ENCODE measurements around the gene INKA2.

Gene INKA2

GRCh38 chr1:111737216-111738132, 1.7 kb downstream of the INKA2 start:
- Histone ChIP-seq H3K27ac (no peak overlapping the region), H3K9ac (ENCODE audit: insufficient read length) (no peak overlapping the region)

DNA sequence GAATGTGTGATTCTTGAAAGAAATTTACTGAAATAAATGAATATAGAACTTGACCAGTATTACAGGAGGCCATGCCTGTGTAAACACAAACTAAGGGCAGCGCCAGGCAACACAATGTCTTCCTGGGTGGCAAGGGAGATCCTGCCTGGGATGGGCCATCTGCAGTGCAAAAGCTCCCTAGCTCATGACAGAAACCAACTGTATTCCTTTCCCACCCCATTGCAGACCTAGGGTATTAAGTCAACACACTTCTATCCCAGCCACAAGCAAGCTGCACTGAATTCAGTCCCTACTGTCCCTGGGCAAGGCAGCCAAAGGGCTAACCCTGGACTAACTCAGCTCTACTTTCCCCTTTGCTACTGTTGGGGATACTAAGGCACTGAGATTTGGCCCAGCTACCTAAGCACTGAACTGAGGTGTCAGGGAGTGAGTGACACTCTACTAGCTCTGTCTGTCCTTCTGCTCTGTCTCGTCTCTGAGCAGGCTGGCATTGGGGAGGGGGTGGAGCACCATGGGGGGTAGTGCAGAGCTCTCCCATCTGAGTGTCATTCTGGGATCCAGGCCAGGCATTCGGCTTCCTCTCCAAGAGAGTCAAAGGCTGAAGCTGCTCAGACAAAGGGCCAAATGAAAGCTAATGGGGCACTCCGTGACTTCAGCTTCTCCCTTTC, 2.5 kb downstream of the INKA2 start:
- TF ChIP-seq FOXP2 (optimal IDR thresholded peaks at IDR 0.05; ENCODE audit: control extremely low read depth, extremely low read length, insufficient read depth) = no peak
- TF ChIP-seq POLR2AphosphoS5 (IDR thresholded peaks at IDR 0.05; ENCODE audit: borderline replicate concordance, low read depth, low read length) = no peak
- no peak for TF ChIP-seq EZH2 (IDR thresholded peaks at IDR 0.05)
- H3K9ac ChIP-seq (ENCODE audit: insufficient read length) = no peak overlapping the region
- no peak overlapping the region for H3K4me3 ChIP-seq
- no peak overlapping the region for H3K27ac ChIP-seq
- no peaks in the 10 kb centered on the region for H3K9me3 ChIP-seq (ENCODE audit: low read depth, low read length)
- no peak for DNase-seq (ENCODE audit: low read depth, low spot score)
- no peaks in the 10 kb centered on the region for H3K36me3 ChIP-seq (ENCODE audit: insufficient read depth, low read length)

More at GRCh38 chr1:111737216-111738132, 1.7 kb downstream of the INKA2 start:
- Histone ChIP-seq H3K4me3 (peak overlapping the region; percentile 89), H3K9me3 (ENCODE audit: low read depth, low read length) (no peaks in the 10 kb centered on the region), H3K36me3 (ENCODE audit: insufficient read depth, low read length) (no peaks in the 10 kb centered on the region)
- TF ChIP-seq POLR2AphosphoS5 (IDR thresholded peaks at IDR 0.05; ENCODE audit: borderline replicate concordance, low read depth, low read length) (no peak), FOXP2 (optimal IDR thresholded peaks at IDR 0.05; ENCODE audit: control extremely low read depth, extremely low read length, insufficient read depth) (no peak), EZH2 (IDR thresholded peaks at IDR 0.05) (no peak)
- DNase-seq (ENCODE audit: low read depth, low spot score) = no peak

- no peak overlapping the region for H3K9ac ChIP-seq (ENCODE audit: insufficient read length)
- no peak overlapping the region for H3K4me3 ChIP-seq
- H3K27ac ChIP-seq = no peak overlapping the region
- no peaks in the 10 kb centered on the region for H3K9me3 ChIP-seq (ENCODE audit: low read depth, low read length)
- TF ChIP-seq POLR2AphosphoS5 (IDR thresholded peaks at IDR 0.05; ENCODE audit: borderline replicate concordance, low read depth, low read length) = no peak
- no peak for TF ChIP-seq FOXP2 (optimal IDR thresholded peaks at IDR 0.05; ENCODE audit: control extremely low read depth, extremely low read length, insufficient read depth)
- no peak for TF ChIP-seq EZH2 (IDR thresholded peaks at IDR 0.05)
- no peaks in the 10 kb centered on the region for H3K36me3 ChIP-seq (ENCODE audit: insufficient read depth, low read length)
- no peak for DNase-seq (ENCODE audit: low read depth, low spot score)
Measured at GRCh38 chr1:111735858-111736544, 3.2 kb downstream of the INKA2 start.

DNA sequence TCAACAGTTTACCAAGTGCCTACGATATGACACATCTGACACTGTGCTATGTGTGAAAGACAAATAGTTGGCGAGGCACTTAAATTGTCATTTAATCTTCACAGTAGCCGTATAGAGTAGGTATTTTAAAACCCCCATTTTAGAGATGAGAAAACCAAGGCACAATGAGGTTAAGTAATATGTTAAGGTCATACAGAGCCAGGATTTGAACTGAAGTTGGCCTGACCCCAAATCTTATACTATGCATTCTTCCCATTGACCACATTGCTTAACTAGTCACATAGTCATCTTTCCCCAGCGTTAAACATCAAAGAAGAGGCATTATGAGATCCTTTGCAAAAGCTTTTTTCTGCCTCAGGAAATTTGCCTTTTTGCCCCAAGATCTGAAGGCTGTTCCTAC, 3.9 kb downstream of the INKA2 start:
- TF ChIP-seq EZH2 (IDR thresholded peaks at IDR 0.05) = no peak
- TF ChIP-seq POLR2AphosphoS5 (IDR thresholded peaks at IDR 0.05; ENCODE audit: borderline replicate concordance, low read depth, low read length) = no peak
- no peak for TF ChIP-seq FOXP2 (optimal IDR thresholded peaks at IDR 0.05; ENCODE audit: control extremely low read depth, extremely low read length, insufficient read depth)
- Histone ChIP-seq H3K36me3 (ENCODE audit: insufficient read depth, low read length) (no peaks in the 10 kb centered on the region), H3K4me3 (no peak overlapping the region), H3K27ac (no peak overlapping the region), H3K9me3 (ENCODE audit: low read depth, low read length) (no peaks in the 10 kb centered on the region), H3K9ac (ENCODE audit: insufficient read length) (no peak overlapping the region)
- DNase-seq (ENCODE audit: low read depth, low spot score) = no peak

- Histone ChIP-seq H3K9me3 (ENCODE audit: low read depth, low read length) (no peaks in the 10 kb centered on the region), H3K9ac (ENCODE audit: insufficient read length) (no peak overlapping the region), H3K4me3 (no peak overlapping the region), H3K27ac (no peak overlapping the region), H3K36me3 (ENCODE audit: insufficient read depth, low read length) (no peaks in the 10 kb centered on the region)
- no peak for DNase-seq (ENCODE audit: low read depth, low spot score)
- TF ChIP-seq FOXP2 (optimal IDR thresholded peaks at IDR 0.05; ENCODE audit: control extremely low read depth, extremely low read length, insufficient read depth) = no peak
- TF ChIP-seq POLR2AphosphoS5 (IDR thresholded peaks at IDR 0.05; ENCODE audit: borderline replicate concordance, low read depth, low read length) = no peak
- no peak for TF ChIP-seq EZH2 (IDR thresholded peaks at IDR 0.05)
Measured at GRCh38 chr1:111734856-111735255, 4.3 kb downstream of the INKA2 start.

- no peaks in the 10 kb centered on the region for H3K36me3 ChIP-seq (ENCODE audit: insufficient read depth, low read length)
- no peaks in the 10 kb centered on the region for H3K9me3 ChIP-seq (ENCODE audit: low read depth, low read length)
- H3K9ac ChIP-seq (ENCODE audit: insufficient read length) = no peak overlapping the region
- DNase-seq (ENCODE audit: low read depth, low spot score) = no peak
- TF ChIP-seq POLR2AphosphoS5 (IDR thresholded peaks at IDR 0.05; ENCODE audit: borderline replicate concordance, low read depth, low read length) = no peak
- TF ChIP-seq EZH2 (IDR thresholded peaks at IDR 0.05) = no peak
- TF ChIP-seq FOXP2 (optimal IDR thresholded peaks at IDR 0.05; ENCODE audit: control extremely low read depth, extremely low read length, insufficient read depth) = no peak
- no peak overlapping the region for H3K27ac ChIP-seq
- no peak overlapping the region for H3K4me3 ChIP-seq
Measured at GRCh38 chr1:111734426-111734825, 4.8 kb downstream of the INKA2 start.

DNA sequence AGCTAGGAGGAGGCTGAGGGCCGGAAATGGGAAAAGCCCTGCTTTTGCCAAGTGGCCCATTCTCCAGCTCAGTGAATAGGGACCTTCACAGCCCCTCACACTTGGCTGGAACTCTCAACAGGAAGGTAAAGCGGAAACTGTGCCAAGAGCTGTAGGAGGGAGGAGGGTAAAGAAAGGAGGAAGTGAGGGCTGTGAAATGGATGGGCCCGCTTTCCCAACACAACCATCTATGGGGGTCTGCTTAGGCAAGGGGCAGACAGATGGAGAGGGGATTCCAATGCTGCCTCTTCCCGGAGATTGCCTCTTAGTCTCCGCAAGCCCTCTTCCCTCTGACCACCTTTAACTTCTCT, 5.2 kb downstream of the INKA2 start:
- no peak overlapping the region for H3K27ac ChIP-seq
- no peaks in the 10 kb centered on the region for H3K9me3 ChIP-seq (ENCODE audit: low read depth, low read length)
- H3K9ac ChIP-seq (ENCODE audit: insufficient read length) = no peak overlapping the region
- DNase-seq (ENCODE audit: low read depth, low spot score) = no peak
- TF ChIP-seq POLR2AphosphoS5 (IDR thresholded peaks at IDR 0.05; ENCODE audit: borderline replicate concordance, low read depth, low read length) (no peak), EZH2 (IDR thresholded peaks at IDR 0.05) (no peak), FOXP2 (optimal IDR thresholded peaks at IDR 0.05; ENCODE audit: control extremely low read depth, extremely low read length, insufficient read depth) (no peak)
- H3K4me3 ChIP-seq = no peak overlapping the region
- no peaks in the 10 kb centered on the region for H3K36me3 ChIP-seq (ENCODE audit: insufficient read depth, low read length)
